GM18868 (cell line): ENCODE results near the gene TLL2.
A peak's percentile ranks its signal among the peaks of the same experiment; 100 is the strongest.

ENCODE experiments used
- ATAC-seq: cut with Tn5 transposase; IDR thresholded peaks from one replicate; pipeline ENCODE4 v1.9.1; 2021; ENCODE audit warnings: mild to moderate bottlenecking, moderate library complexity; ENCODE audit not compliant: unreplicated experiment

Gene TLL2

DNA sequence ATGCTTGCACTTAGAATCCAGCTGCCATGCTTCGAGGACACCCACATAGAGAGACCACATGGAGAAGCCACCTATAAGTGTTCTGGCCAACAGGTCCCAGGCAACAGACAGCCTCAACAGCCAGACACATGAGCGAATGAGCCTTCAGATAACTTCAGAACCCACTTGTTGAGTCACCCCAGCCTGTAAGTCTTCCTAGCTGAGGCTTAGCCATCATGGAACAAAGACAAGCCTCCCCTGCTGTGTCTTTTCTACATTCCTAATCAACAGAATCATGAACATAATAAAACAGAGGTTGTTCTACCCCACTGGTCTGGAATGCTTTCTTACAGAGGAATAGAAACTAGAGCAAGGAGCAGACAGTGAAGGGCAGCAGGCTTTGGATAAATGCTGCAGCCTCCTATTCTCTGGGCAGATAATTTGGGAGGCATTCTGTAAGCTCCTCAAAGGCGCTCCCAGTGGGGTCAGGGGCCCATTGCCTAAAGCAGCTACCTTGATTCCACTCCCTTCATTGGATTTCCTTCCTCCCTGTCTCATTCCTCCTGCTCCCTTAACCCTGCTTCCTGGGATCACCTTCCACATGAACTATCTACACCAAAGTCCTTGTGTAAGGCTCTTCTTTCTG lies 4.6 kb downstream of the TLL2 start:
- no peak for ATAC-seq

- no peak for ATAC-seq
Observed at GRCh38 chr10:96507044-96507443, 6.7 kb downstream of the TLL2 start.

- ATAC-seq, result no peak
Observed at GRCh38 chr10:96505150-96506136, 8.3 kb downstream of the TLL2 start.

DNA sequence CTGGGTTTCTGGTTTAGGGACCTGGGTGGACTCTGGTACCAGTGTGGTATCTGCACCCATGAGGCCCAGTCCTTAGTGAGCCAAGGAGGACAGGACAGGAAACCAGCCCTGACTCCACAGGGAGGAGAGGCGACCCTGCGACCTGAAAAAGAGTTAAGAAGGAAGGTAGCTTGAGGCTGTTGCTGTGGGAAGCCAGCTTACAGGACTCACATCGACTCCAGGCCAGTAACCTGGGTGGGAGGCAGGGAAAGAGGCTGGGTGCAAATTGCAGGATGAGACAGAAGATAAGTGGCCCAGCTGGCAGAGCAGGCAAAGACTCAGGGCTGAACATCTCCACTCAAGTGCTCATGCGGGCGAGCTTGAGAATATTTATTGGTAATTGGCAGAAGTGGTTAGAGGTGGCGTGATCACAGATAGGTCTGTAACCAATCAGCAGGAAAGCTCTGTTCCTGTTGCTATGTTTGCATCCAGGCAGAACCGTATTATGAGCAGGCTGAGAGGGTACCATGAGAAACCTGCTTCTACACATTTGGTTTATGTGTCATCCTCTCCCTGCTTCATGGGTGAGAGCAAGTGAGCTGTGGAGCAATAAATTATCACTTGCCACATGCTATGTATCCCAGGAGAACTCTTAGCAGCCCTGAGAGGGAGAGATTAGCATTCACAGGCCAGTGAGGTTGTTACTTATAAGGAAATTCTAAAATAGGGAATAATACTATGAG lies 11.0 kb downstream of the TLL2 start:
- ATAC-seq, result no peak

GRCh38 chr10:96501985-96502384 lies 11.7 kb downstream of the TLL2 start:
- ATAC-seq, result no peak

DNA sequence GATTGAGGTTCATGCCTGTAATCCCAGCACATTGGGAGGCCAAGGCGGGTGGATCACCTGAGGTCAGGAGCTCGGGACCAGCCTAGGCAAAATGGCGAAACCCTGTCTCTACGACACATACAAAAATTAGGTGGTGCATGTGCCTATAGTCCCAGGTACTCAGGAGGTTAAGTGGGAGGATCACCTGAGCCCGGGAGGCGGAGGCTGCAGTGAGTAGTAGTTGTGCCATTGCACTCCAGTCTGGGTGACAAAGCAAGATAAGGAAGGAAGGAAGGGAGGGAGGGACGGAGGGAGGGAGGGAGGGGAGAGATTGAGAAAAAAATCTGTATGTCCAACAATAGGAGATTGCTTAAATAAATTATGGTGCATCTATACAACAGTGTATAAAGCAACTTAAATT lies 13.2 kb downstream of the TLL2 start:
- no peak for ATAC-seq

- no peak for ATAC-seq
Observed at GRCh38 chr10:96500050-96500449, 13.7 kb downstream of the TLL2 start.

GRCh38 chr10:96497391-96497790 lies 16.3 kb downstream of the TLL2 start:
- no peak for ATAC-seq

GRCh38 chr10:96496281-96496925 lies 17.3 kb downstream of the TLL2 start:
- ATAC-seq, result no peak

- no peak for ATAC-seq
Observed at GRCh38 chr10:96495544-96495943, 18.2 kb downstream of the TLL2 start.

- ATAC-seq, result no peak
Observed at GRCh38 chr10:96494694-96495093, 19.0 kb downstream of the TLL2 start.

DNA sequence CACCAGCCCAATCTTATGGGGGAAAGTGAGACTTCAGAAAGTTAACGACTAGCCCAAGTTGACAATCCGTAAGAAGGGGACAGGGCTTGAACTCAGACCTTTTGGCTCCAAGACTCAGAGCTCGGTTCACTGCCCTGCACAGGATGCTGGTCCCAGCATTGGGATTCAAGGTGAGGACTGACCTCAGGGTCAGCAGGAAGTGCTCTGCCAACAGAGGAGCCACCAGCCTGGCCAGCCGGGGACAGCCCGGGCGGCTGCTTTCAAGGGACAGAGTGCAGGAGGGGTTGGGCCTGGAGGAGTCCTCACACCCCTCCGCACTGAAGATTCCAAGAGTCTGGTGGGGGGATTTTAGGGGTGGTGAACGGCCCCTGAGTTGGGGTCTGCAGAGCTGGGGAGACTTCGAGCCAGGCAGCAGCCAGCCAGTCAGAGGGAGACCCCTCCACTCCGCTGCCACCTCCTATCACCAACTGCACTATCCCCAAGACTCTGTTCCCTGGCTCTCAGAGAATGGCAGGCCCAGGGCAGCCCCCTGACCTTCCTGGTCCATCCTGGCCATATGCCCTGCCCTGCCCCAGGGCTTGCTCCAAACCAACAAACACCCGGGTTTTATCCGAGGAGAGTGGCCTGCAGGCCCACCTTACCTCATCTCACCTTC lies 19.7 kb downstream of the TLL2 start:
- ATAC-seq, result no peak

- no peak for ATAC-seq
Observed at GRCh38 chr10:96493254-96493653, 20.5 kb downstream of the TLL2 start.

DNA sequence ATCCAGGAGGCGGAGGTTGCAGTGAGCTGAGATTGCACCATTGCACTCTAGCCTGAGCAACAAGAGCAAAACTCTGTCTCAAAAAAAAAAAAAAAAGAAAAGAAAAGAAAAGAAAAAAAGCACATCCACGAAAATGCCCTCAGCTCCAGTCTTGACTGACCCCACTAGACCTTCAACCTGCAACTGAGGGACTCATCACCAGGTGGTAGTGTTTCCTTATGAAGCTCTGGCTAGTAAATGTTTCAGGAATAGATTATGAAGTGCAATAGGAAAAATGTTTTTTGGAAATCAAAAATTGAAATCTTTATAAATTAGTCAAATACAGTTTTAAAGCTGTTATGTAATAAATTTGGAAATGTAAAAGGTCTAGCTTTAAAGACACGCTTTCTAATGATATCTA lies 22.4 kb downstream of the TLL2 start:
- no peak for ATAC-seq

GRCh38 chr10:96488161-96488935 lies 25.4 kb downstream of the TLL2 start:
- ATAC-seq, result no peak

DNA sequence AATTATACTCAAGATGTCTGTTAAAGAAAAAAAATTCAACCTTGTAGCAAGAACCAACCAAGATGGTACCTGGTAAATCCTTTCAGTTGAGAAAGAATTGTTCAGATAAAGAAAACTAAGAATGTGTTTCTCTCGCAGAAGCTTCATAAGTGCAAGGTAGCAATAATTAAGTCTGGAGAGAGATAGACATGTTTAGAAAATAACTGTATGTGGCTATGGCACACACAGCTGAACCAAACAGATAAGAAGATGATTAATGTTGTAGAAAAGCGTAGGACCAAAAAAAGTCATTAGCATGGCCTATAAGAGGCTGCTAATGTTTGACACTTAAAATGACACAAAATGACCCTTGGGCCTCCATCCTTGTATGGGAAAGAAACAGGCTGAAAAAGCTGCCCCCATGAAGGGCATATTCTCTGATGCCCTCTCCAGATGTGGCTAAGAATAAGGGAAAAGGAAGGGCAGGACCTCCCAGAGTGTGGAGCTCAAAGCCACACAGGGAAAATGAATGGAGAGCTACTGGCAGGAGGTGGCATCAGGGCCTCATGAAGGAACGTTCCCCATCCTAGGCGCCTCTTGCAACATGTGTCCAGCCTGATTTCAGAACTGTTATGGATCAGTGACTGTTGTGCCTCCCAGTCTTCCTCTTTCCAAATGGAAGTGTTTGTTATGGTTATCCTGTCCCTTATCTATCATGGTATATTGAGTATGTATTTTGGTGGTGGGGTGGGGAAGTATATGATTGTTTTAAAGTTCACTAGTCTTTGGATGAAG lies 30.7 kb downstream of the TLL2 start:
- ATAC-seq, result no peak

DNA sequence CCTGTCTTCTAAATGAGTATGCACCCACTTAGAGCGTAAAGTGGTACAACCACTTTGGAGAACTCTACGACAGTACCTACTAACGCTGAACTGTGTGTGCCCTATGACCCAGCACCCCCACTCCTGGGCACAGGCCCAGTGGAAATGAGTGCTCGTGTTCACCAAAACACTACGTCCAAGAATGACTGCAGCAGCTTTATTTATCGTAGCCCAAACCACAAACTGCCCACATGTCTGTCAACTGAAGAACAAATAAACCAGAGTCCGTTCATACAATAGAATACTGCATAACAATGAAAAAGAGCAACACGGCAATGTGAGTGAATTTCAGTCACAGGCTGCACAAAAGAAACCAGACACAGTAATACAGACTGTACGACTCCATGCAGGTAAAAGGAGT lies 35.4 kb downstream of the TLL2 start:
- ATAC-seq, result no peak

DNA sequence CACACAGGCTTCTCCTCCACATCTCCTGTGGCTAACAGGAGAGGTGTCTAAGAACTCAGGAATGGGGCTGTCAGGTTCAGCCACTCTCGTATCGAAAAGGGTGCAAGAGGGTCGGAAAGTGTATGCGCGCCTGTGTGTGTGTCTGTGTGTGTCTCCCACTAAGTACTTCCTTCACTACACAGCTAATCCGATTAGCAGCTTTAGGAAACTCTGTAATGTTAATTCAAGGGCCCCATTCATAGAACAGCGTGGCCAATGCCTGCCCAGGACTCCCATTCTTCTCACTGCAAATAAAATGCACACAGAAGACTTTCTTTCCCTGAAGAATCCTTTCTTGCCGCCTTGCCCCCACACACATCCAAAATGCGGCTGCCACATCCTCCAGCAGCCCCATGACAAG lies 39.9 kb downstream of the TLL2 start:
- ATAC-seq, result no peak

GRCh38 chr10:96470116-96470743 lies 43.5 kb downstream of the TLL2 start:
- peak; percentile 70 for ATAC-seq
